Right lobe of liver (tissue), 6 donors: ENCODE results near the gene MKI67. TPM values are rescaled to one million over a fixed set of nuclear protein-coding genes. Genes with fewer than 3 reads are reported as not detected.

Source experiments
- ATAC-seq, 4 donors: fragments of 200-7000 bp; cut with Tn5 transposase; one replicate each; pipeline ENCODE4 v1.9.1; 2020; ENCODE audit warnings: mild to moderate bottlenecking in 4 of 4, moderate library complexity in 4 of 4
- DNase-seq, 3 donors: peaks; one replicate each; pipeline ENCODE4 v3.0.0-alpha.2; 2020
- H3K27ac ChIP-seq, 3 donors: fragments of 200-600 bp; one replicate each; pipeline ENCODE4 v1.8.0; 2022
- H3K27me3 ChIP-seq, 2 donors: fragments of 200-600 bp; one replicate each; pipeline ENCODE4 v1.8.0; 2022
- H3K36me3 ChIP-seq, 4 donors: fragments of 200-600 bp; sonication (generic) in 1 of 4; one replicate each; pipeline versions ENCODE4 v1.5.1 to v1.8.0; 2017 to 2022; ENCODE audit warnings: control low read depth in 1 of 4
- H3K4me1 ChIP-seq, 4 donors: fragments of 200-600 bp; sonication (generic) in 1 of 4; one replicate each; pipeline versions ENCODE4 v1.5.1 to v1.8.0; 2017 to 2022; ENCODE audit warnings: control low read depth in 1 of 4
- H3K4me3 ChIP-seq, 3 donors: fragments of 200-600 bp; one replicate each; pipeline ENCODE4 v1.8.0; 2022
- H3K9me3 ChIP-seq, 4 donors: fragments of 200-600 bp; sonication (generic) in 1 of 4; one replicate each; pipeline versions ENCODE4 v1.5.1 to v1.8.0; 2017 to 2022; ENCODE audit warnings: control low read depth in 1 of 4
- CTCF ChIP-seq, 4 donors: fragments of 200-600 bp in 3 of 4; fragments of 450-650 bp in 1 of 4; IDR thresholded peaks; one replicate each; pipeline versions ENCODE4 v1.5.1 to v1.8.0; 2016 to 2022; ENCODE audit warnings: antibody characterized with exemption in 4 of 4, mild to moderate bottlenecking in 2 of 4
- POLR2A ChIP-seq: fragments of 450-650 bp; IDR thresholded peaks from one replicate; pipeline ENCODE4 v1.6.1; 2017; ENCODE audit warnings: antibody characterized with exemption, mild to moderate bottlenecking
- whole genome bisulfite sequencing: methylation state at CpG from one replicate; pipeline ENCODE4 v1.1.6; 2018; ENCODE audit warnings: low coverage, low lambda C conversion rate; ENCODE audit not compliant: insufficient coverage; ENCODE audit errors: missing lambda C conversion rate; 5-methylcytosine and 5-hydroxymethylcytosine counted together
- intact Hi-C, 2 donors: fragments of 100-400 bp; cut with DNase I; formaldehyde crosslinking; loops; one replicate each; pipeline versions ENCODE4 v1.11.2 to v1.14.1; 2022
- total RNA-seq, 6 experiments: library from RNA; depleted of rRNA in 2 of 6; stranded (reverse); fragments of >200 nt in 2 of 6; fragmentation: NEBNext Ultra II Directional in 3 of 6; extraction: Animal tissue kit (Norgen Biotek cat#: 25700) in 3 of 6; gene quantifications; one replicate each; pipeline versions ENCODE4 v1.1.0 to v1.2.4, GENCODE V29; 2016 to 2023
- donor health status: DM: no; HTN: yes; CAD: no.
- donor health status: DM: no; HTN: no; CAD: no.
- donor health status: DM: no; HTN: no; CAD: no.
- donor health status: DM: no; HTN: yes; CAD: no.
- donor health status: DM: no; HTN: yes; CAD: no.

Gene MKI67
- total RNA-seq, 6 experiments from 2014 or later = 0.42 to 4.6 (median 1.9) TPM

- H3K27me3 ChIP-seq = no peaks in the 10 kb centered on the region
- TF ChIP-seq POLR2A (no peak), CTCF (IDR thresholded peaks at IDR 0.05) (no peak)
- no peak overlapping the region for H3K4me3 ChIP-seq
- H3K4me1 ChIP-seq = no peaks in the 10 kb centered on the region
- DNase-seq (no peak), ATAC-seq (peak in 1 of 4 donors; percentile 3)
- H3K9me3 ChIP-seq = no peaks in the 10 kb centered on the region
- intact Hi-C loops = no loop called here
- WGBS = 31% methylated on average over 3 of the region's 10 CpGs
- no peaks in the 10 kb centered on the region for H3K36me3 ChIP-seq
- H3K27ac ChIP-seq = peak overlapping the region in 1 of 3 donors; percentile 41
These were observed 79.3 kb downstream of the MKI67 start for GRCh38 chr10:128046953-128047290.

Other genes starting within 250 kb of the MKI67 start
- 10 to 100 TPM in 5 of 6 experiments, 1 to 10 TPM in 1; 9.6 to 28.5 (median 18.1) TPM for gene CLRN3, start 233.5 kb downstream of the MKI67 start, total RNA-seq
- 1 to 10 TPM; 2.3 to 9.2 (median 2.7) TPM for gene PTPRE, start 219.3 kb downstream of the MKI67 start, total RNA-seq